GM12878 (cell line): ENCODE results near the gene RAB33A. TPM values are rescaled to one million over a fixed set of nuclear protein-coding genes. Genes with fewer than 3 reads are reported as not detected.

Experiments
- BHLHE40 ChIP-seq, 2 experiments: fragments of 450-650 bp in 1 of 2; IDR thresholded peaks; 2 replicates each; pipeline ENCODE4 v1.6.1; 2011 to 2017; ENCODE audit warnings: low read depth in 2 of 2, borderline replicate concordance in 1 of 2, improper control_type of control experiment in 1 of 2, low read length in 1 of 2, mild to moderate bottlenecking in 1 of 2
- BMI1 ChIP-seq: fragments of 450-650 bp; IDR thresholded peaks from 2 replicates; pipeline ENCODE4 v1.6.1; 2016; ENCODE audit warnings: mild to moderate bottlenecking, moderate library complexity, borderline replicate concordance
- CEBPZ ChIP-seq: fragments of 150-350 bp; IDR thresholded peaks from 2 replicates; pipeline ENCODE4 v1.6.1; 2016; ENCODE audit warnings: low read depth, low read length
- MAX ChIP-seq: IDR thresholded peaks from 2 replicates; pipeline ENCODE4 v1.6.1; 2012; ENCODE audit warnings: low read depth, low read length, improper control_type of control experiment
- MEF2A ChIP-seq: IDR thresholded peaks from 2 replicates; pipeline ENCODE4 v1.6.1; 2011; ENCODE audit warnings: low read depth, mild to moderate bottlenecking, low read length, moderate library complexity; ENCODE audit not compliant: insufficient read depth
- NR2C2 ChIP-seq: IDR thresholded peaks from 2 replicates; pipeline ENCODE4 v1.6.1; 2011; ENCODE audit warnings: borderline replicate concordance, low read depth; ENCODE audit not compliant: control insufficient read depth, insufficient read length
- RELA ChIP-seq: fragments of 450-650 bp; IDR thresholded peaks from 2 replicates; pipeline ENCODE4 v1.8.0; 2014; ENCODE audit warnings: borderline replicate concordance; ENCODE audit not compliant: partially characterized antibody
- SIX5 ChIP-seq: IDR thresholded peaks from 2 replicates; pipeline ENCODE4 v1.6.1; 2011; ENCODE audit warnings: mild to moderate bottlenecking, low read depth, low read length, moderate library complexity; ENCODE audit not compliant: severe bottlenecking
- SKIL ChIP-seq: fragments of 450-650 bp; IDR thresholded peaks from 2 replicates; pipeline ENCODE4 v1.6.1; 2017; ENCODE audit warnings: mild to moderate bottlenecking, low read depth, inconsistent platforms; ENCODE audit not compliant: poor library complexity, severe bottlenecking
- SMARCA5 ChIP-seq: fragments of 450-650 bp; IDR thresholded peaks from 2 replicates; pipeline ENCODE4 v1.6.1; 2017; ENCODE audit warnings: mild to moderate bottlenecking
- WRNIP1 ChIP-seq: IDR thresholded peaks from 2 replicates; pipeline ENCODE4 v1.6.1; 2011; ENCODE audit warnings: low read depth, low read length, improper control_type of control experiment, borderline replicate concordance
- ZSCAN29 ChIP-seq: fragments of 450-650 bp; IDR thresholded peaks from 2 replicates; pipeline ENCODE4 v1.6.1; 2017; ENCODE audit warnings: mild to moderate bottlenecking, moderate library complexity
- polyA plus RNA-seq, 11 experiments: library from polyadenylated mRNA; depleted of rRNA in 4 of 11; unstranded in 6 of 11; stranded (reverse) in 5 of 11; fragments of >200 nt; fragmentation: Nextera tagmentation in 4 of 11; fragmentation: Illumina TruSeq in 1 of 11; extraction: Ambion mirVana in 4 of 11; extraction: Trizol in 1 of 11; gene quantifications; 1 replicate in 1 of 11; 2 replicates in 10 of 11; pipeline versions ENCODE4 v1.2.1 to v1.2.3, GENCODE V29; 2011 to 2016; ENCODE audit warnings: inconsistent platforms in 2 of 11, missing spikeins in 2 of 11, low read depth in 1 of 11
- total RNA-seq, 4 experiments: library from RNA; depleted of rRNA in 3 of 4; stranded (reverse); fragments of >200 nt in 3 of 4; fragmentation: Illumina TruSeq in 1 of 4; extraction: Trizol in 1 of 4; gene quantifications; 2 replicates each; pipeline versions ENCODE4 v1.2.1 to v1.2.3, GENCODE V29; 2013 to 2021

The RAB33A gene
- total and polyA plus RNA-seq, 10 of the 15 experiments (the other 5 are each of a cell fraction or from before 2014, with no cell fraction given), result 6.3 to 67.3 (median 33.4) TPM

- TF ChIP-seq SMARCA5 (no peak), ZSCAN29 (no peak), BMI1 (no peak), SIX5 (no peak), RELA (no peak), MEF2A (no peak), MAX (no peak), BHLHE40 (IDR thresholded peaks at IDR 0.05; ENCODE audit: borderline replicate concordance in 1 of 2, low read depth in 2 of 2, low read length in 1 of 2) (peak; percentile 68 to 76), CEBPZ (no peak), SKIL (peak; percentile 62), NR2C2 (no peak), WRNIP1 (no peak)
- TF ChIP-seq, all 136 proteins: peak for 16
These were observed 863 bp upstream of the RAB33A start (continued) for GRCh38 chrX:130170752-130171445.
